Measurements from ENCODE around the gene RRP1B.

GRCh38 chr21:43731476-43731875, 72.1 kb downstream of the RRP1B start:
- TF ChIP-seq EZH2 (IDR thresholded peaks at IDR 0.05) (no peak), POLR2AphosphoS5 (IDR thresholded peaks at IDR 0.05; ENCODE audit: borderline replicate concordance, low read depth, low read length) (no peak)

All from SK-N-MC (cell line).